Activated naive CD4-positive, alpha-beta T cell treated with anti-CD3 and anti-CD28 coated beads for 36 hours (primary cell): ENCODE measurements around the gene ADIRF. TPM values are rescaled to one million over a fixed set of nuclear protein-coding genes. Genes with fewer than 3 reads are reported as not detected.
"Not testable (repeated sequence)": the region's sequence is repeated elsewhere in the genome, so short reads cannot be mapped to it uniquely, and the experiment has no call there.

Source experiments
- CTCF ChIA-PET: fragments of 350-600 bp; sonication (Branson Sonifier 250); formaldehyde crosslinking; loops from one replicate; lab custom pipeline; 2021; ENCODE audit warnings: antibody characterized with exemption; lab: Charles Lee
- DNase-seq: peaks from one replicate; pipeline ENCODE4 v3.0.0-alpha.2; 2020
- H3K27ac Mint-ChIP-seq: one replicate; pipeline ENCODE4 v1.8.0; 2021; ENCODE audit warnings: mild to moderate bottlenecking, mixed read lengths
- H3K27me3 Mint-ChIP-seq: one replicate; pipeline ENCODE4 v1.8.0; 2021; ENCODE audit warnings: low read depth, mixed read lengths
- H3K36me3 Mint-ChIP-seq: one replicate; pipeline ENCODE4 v1.8.0; 2021; ENCODE audit warnings: low read depth, mixed read lengths
- H3K4me1 Mint-ChIP-seq: one replicate; pipeline ENCODE4 v1.8.0; 2021; ENCODE audit warnings: low read depth, mixed read lengths
- H3K4me3 Mint-ChIP-seq: one replicate; pipeline ENCODE4 v1.8.0; 2021; ENCODE audit warnings: mild to moderate bottlenecking, moderate library complexity, mixed read lengths
- H3K9me3 Mint-ChIP-seq: one replicate; pipeline ENCODE4 v1.8.0; 2021; ENCODE audit warnings: mixed read lengths
- intact Hi-C: fragments of 100-400 bp; cut with micrococcal nuclease; formaldehyde crosslinking; loops from one replicate; pipeline ENCODE4 v1.15.1; 2023
- total RNA-seq, 2 experiments: library from RNA; stranded (reverse); gene quantifications; one replicate each; pipeline ENCODE4 v1.2.3, GENCODE V29; 2021

ADIRF gene
- total RNA-seq, 2 experiments from 2014 or later, result not detected

- peak overlapping the region; percentile 81 for H3K27ac Mint-ChIP-seq
- peaks cover 4% of the 10 kb centered on the region for H3K36me3 Mint-ChIP-seq
- H3K4me3 Mint-ChIP-seq, result no peak overlapping the region
Observed at GRCh38 chr10:86950349-86950748, 17.9 kb upstream of the ADIRF start.

GRCh38 chr10:86951184-86951761 is 17.0 kb upstream of the ADIRF start:
- Mint-ChIP-seq H3K9me3 (peaks cover 12% of the 10 kb centered on the region), H3K4me1 (peaks cover 21% of the 10 kb centered on the region), H3K4me3 (no peak overlapping the region), H3K27ac (no peak overlapping the region), H3K36me3 (peaks cover 4% of the 10 kb centered on the region), H3K27me3 (no peaks in the 10 kb centered on the region)
- no peak for DNase-seq
- intact Hi-C loops, result no loop called here
- CTCF ChIA-PET, result interaction anchor here (0.7 to 2.4 kb wide), 3 partner anchors 11 to 26 kb away, joined by 4 to 11 read pairs (median 4); no protein-coding TSS in a partner anchor

More at GRCh38 chr10:86950349-86950748, 17.9 kb upstream of the ADIRF start:
- DNase-seq, result peak; percentile 10
- CTCF ChIA-PET, result interaction anchor here (0.7 to 2.4 kb wide), 3 partner anchors 11 to 27 kb away, joined by 4 to 11 read pairs (median 4); no protein-coding TSS in a partner anchor
- peaks cover 21% of the 10 kb centered on the region for H3K4me1 Mint-ChIP-seq
- intact Hi-C loops, result no loop called here
- peaks cover 12% of the 10 kb centered on the region for H3K9me3 Mint-ChIP-seq
- no peaks in the 10 kb centered on the region for H3K27me3 Mint-ChIP-seq

GRCh38 chr10:86952106-86952505 is 16.2 kb upstream of the ADIRF start:
- Mint-ChIP-seq H3K36me3 (peaks cover 4% of the 10 kb centered on the region), H3K27me3 (no peaks in the 10 kb centered on the region), H3K4me3 (no peak overlapping the region), H3K9me3 (peaks cover 12% of the 10 kb centered on the region), H3K4me1 (peaks cover 21% of the 10 kb centered on the region), H3K27ac (no peak overlapping the region)
- CTCF ChIA-PET, result no interaction called here
- intact Hi-C loops, result no loop called here
- no peak for DNase-seq

- H3K27ac Mint-ChIP-seq, DNase-seq, CTCF ChIA-PET, H3K36me3 Mint-ChIP-seq, H3K27me3 Mint-ChIP-seq, H3K4me3 Mint-ChIP-seq, intact Hi-C loops: not testable (repeated sequence)
- H3K9me3 Mint-ChIP-seq, result peaks cover 12% of the 10 kb centered on the region
- H3K4me1 Mint-ChIP-seq, result peaks cover 21% of the 10 kb centered on the region
Observed at GRCh38 chr10:86952697-86953096, 15.6 kb upstream of the ADIRF start.

GRCh38 chr10:86953747-86954680 is 14.3 kb upstream of the ADIRF start:
- intact Hi-C loops, result no loop called here
- DNase-seq, result no peak
- H3K27me3 Mint-ChIP-seq, result no peaks in the 10 kb centered on the region
- H3K4me1 Mint-ChIP-seq, result peaks cover 20% of the 10 kb centered on the region
- no peak overlapping the region for H3K27ac Mint-ChIP-seq
- H3K4me3 Mint-ChIP-seq, result no peak overlapping the region
- H3K9me3 Mint-ChIP-seq, result peaks cover 12% of the 10 kb centered on the region
- CTCF ChIA-PET, result interaction anchor here (1.2 kb wide), 2 partner anchors 9 to 12 kb away, joined by 3 to 8 read pairs; no protein-coding TSS in a partner anchor
- H3K36me3 Mint-ChIP-seq, result peaks cover 4% of the 10 kb centered on the region

GRCh38 chr10:86954681-86955500 is 13.4 kb upstream of the ADIRF start:
- Mint-ChIP-seq H3K36me3 (peaks cover 4% of the 10 kb centered on the region), H3K27ac (no peak overlapping the region), H3K4me3 (no peak overlapping the region), H3K9me3 (peaks cover 12% of the 10 kb centered on the region), H3K27me3 (no peaks in the 10 kb centered on the region), H3K4me1 (peaks cover 17% of the 10 kb centered on the region)
- CTCF ChIA-PET, result interaction anchor here (1.0 to 1.2 kb wide), 3 partner anchors 9 to 15 kb away, joined by 3 to 8 read pairs (median 3); no protein-coding TSS in a partner anchor
- intact Hi-C loops, result no loop called here
- no peak for DNase-seq

GRCh38 chr10:86955501-86956194 is 12.6 kb upstream of the ADIRF start:
- Mint-ChIP-seq H3K36me3 (peaks cover 4% of the 10 kb centered on the region), H3K27me3 (no peaks in the 10 kb centered on the region), H3K27ac (no peak overlapping the region), H3K9me3 (peaks cover 12% of the 10 kb centered on the region), H3K4me1 (peaks cover 15% of the 10 kb centered on the region), H3K4me3 (no peak overlapping the region)
- DNase-seq, result no peak
- intact Hi-C loops, result no loop called here
- CTCF ChIA-PET, result interaction anchor here (1.0 to 1.6 kb wide), 3 partner anchors 11 to 16 kb away, joined by 3 to 8 read pairs (median 3); no protein-coding TSS in a partner anchor

- Mint-ChIP-seq H3K27ac (no peak overlapping the region), H3K4me3 (no peak overlapping the region), H3K4me1 (peaks cover 10% of the 10 kb centered on the region), H3K27me3 (no peaks in the 10 kb centered on the region), H3K36me3 (peaks cover 4% of the 10 kb centered on the region), H3K9me3 (peaks cover 12% of the 10 kb centered on the region)
- CTCF ChIA-PET, result interaction anchor here (0.7 to 1.6 kb wide), 3 partner anchors 10 to 20 kb away, joined by 3 to 8 read pairs (median 3); no protein-coding TSS in a partner anchor
- DNase-seq, result no peak
- intact Hi-C loops, result no loop called here
Observed at GRCh38 chr10:86956195-86956847, 12.0 kb upstream of the ADIRF start.

GRCh38 chr10:86956848-86957448 is 11.3 kb upstream of the ADIRF start:
- CTCF ChIA-PET, result interaction anchor here (0.7 to 1.6 kb wide), 3 partner anchors 9 to 21 kb away, joined by 3 to 8 read pairs (median 3); no protein-coding TSS in a partner anchor
- Mint-ChIP-seq H3K4me1 (peaks cover 6% of the 10 kb centered on the region), H3K36me3 (peaks cover 4% of the 10 kb centered on the region), H3K27ac (no peak overlapping the region), H3K27me3 (no peaks in the 10 kb centered on the region), H3K4me3 (no peak overlapping the region), H3K9me3 (peaks cover 9% of the 10 kb centered on the region)
- intact Hi-C loops, result no loop called here
- DNase-seq, result no peak

GRCh38 chr10:86957471-86958115 is 10.7 kb upstream of the ADIRF start, which contains the start of gene MMRN2:
MMRN2 (minus strand) TSS chr10:86957615; CDS start chr10:86957541, 74 bp downstream.
- Mint-ChIP-seq H3K27me3 (no peaks in the 10 kb centered on the region), H3K4me3 (no peak within 1 kb of the TSS), H3K27ac (no peak within 1 kb of the TSS), H3K36me3 (peaks cover under 1% of the 10 kb centered on the region), H3K9me3 (peaks cover 4% of the 10 kb centered on the region), H3K4me1 (peaks cover 5% of the 10 kb centered on the region)
- CTCF ChIA-PET, result interaction anchor here (1.4 to 1.6 kb wide), 2 partner anchors 9 to 18 kb away, joined by 3 to 8 read pairs; no protein-coding TSS in a partner anchor
- no peak for DNase-seq
- intact Hi-C loops, result no loop called here
